ENCODE measurements around the gene L1TD1.

DNA sequence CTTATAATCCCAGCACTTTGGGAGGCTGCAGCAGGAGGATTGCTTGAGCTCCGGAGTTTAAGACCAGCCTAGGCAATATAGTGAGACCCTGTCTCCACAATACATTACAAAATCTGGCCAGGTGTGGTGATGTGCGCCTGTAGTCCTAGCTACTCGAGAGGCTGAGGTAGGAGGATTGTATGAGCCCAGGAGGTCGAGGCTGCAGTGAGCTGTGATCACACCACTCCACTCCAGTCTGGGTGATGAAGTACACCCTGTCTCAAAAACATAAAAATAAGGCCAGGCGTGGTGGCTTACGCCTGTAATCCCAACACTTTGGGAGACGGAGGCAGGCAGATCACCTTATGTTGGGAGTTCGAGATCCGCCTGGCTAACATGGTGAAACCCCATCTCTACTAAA is 27.7 kb downstream of the L1TD1 start:
- TF ChIP-seq, protein P1, sequence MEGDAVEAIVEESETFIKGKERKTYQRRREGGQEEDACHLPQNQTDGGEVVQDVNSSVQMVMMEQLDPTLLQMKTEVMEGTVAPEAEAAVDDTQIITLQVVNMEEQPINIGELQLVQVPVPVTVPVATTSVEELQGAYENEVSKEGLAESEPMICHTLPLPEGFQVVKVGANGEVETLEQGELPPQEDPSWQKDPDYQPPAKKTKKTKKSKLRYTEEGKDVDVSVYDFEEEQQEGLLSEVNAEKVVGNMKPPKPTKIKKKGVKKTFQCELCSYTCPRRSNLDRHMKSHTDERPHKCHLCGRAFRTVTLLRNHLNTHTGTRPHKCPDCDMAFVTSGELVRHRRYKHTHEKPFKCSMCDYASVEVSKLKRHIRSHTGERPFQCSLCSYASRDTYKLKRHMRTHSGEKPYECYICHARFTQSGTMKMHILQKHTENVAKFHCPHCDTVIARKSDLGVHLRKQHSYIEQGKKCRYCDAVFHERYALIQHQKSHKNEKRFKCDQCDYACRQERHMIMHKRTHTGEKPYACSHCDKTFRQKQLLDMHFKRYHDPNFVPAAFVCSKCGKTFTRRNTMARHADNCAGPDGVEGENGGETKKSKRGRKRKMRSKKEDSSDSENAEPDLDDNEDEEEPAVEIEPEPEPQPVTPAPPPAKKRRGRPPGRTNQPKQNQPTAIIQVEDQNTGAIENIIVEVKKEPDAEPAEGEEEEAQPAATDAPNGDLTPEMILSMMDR (conservative IDR thresholded peaks at IDR 0.05) = no peak
- no peak for TF ChIP-seq EZH2 (IDR thresholded peaks at IDR 0.05; ENCODE audit: low read depth)

Data from PC-9 (cell line).